SU-DHL-6 (cell line): ENCODE measurements around the gene CITED4.

ENCODE experiments used
- H2AFZ ChIP-seq: fragments of 200-600 bp; sonication (generic); 2 replicates; pipeline ENCODE4 v1.6.1; 2014; ENCODE audit warnings: low read depth, mild to moderate bottlenecking, moderate library complexity, mixed read lengths, antibody characterized with exemption, low read length; ENCODE audit not compliant: severe bottlenecking
- H3F3A ChIP-seq: fragments of 200-600 bp; shearing (Covaris generic); 2 replicates; pipeline ENCODE4 v1.6.0; 2016; ENCODE audit warnings: antibody characterized with exemption, mild to moderate bottlenecking; ENCODE audit not compliant: insufficient read depth
- H3K27ac ChIP-seq: fragments of 200-600 bp; sonication (generic); 2 replicates; pipeline ENCODE4 v1.5.1; 2016; ENCODE audit warnings: low read depth, mild to moderate bottlenecking, low read length, moderate library complexity, mixed read lengths
- H3K27me3 ChIP-seq: fragments of 200-600 bp; sonication (generic), shearing (Covaris generic); 2 replicates; pipeline ENCODE4 v1.6.0; 2014; ENCODE audit warnings: mild to moderate bottlenecking, low read length
- H3K36me3 ChIP-seq: fragments of 200-600 bp; sonication (generic); 2 replicates; pipeline ENCODE4 v1.6.1; 2014; ENCODE audit warnings: mild to moderate bottlenecking, low read length, mixed read lengths
- H3K4me2 ChIP-seq: fragments of 300-600, 200-600 bp; shearing (Covaris generic), sonication (generic); 2 replicates; pipeline ENCODE4 v1.6.0; 2014; ENCODE audit warnings: low read length, low read depth, mild to moderate bottlenecking; ENCODE audit not compliant: poor library complexity, severe bottlenecking
- H3K4me3 ChIP-seq: fragments of 200-600 bp; sonication (generic); 2 replicates; pipeline ENCODE4 v1.5.1; 2014; ENCODE audit warnings: antibody characterized with exemption, low read length, mild to moderate bottlenecking, mixed read lengths; ENCODE audit not compliant: insufficient read depth, poor library complexity, severe bottlenecking
- H3K79me2 ChIP-seq: fragments of 200-600 bp; sonication (generic); 2 replicates; pipeline ENCODE4 v1.6.1; 2014; ENCODE audit warnings: mild to moderate bottlenecking, low read length, moderate library complexity; ENCODE audit not compliant: insufficient read depth
- H3K9ac ChIP-seq: fragments of 200-600 bp; sonication (generic); 2 replicates; pipeline ENCODE4 v1.7.0; 2014; ENCODE audit warnings: mild to moderate bottlenecking, low read length
- H3K9me2 ChIP-seq: fragments of 200-600 bp; sonication (generic); replicated peaks from 2 replicates; pipeline ENCODE4 v1.6.1; 2014; ENCODE audit warnings: low read length; ENCODE audit not compliant: insufficient read depth
- H3K9me3 ChIP-seq: fragments of 200-600 bp; sonication (generic); 2 replicates; pipeline ENCODE4 v1.6.1; 2014; ENCODE audit warnings: low read length, mixed read lengths; ENCODE audit not compliant: insufficient read depth
- H4K20me1 ChIP-seq: fragments of 200-600 bp; sonication (generic); 2 replicates; pipeline ENCODE4 v1.6.1; 2014; ENCODE audit warnings: low read depth, mild to moderate bottlenecking, antibody characterized with exemption, low read length, moderate library complexity, mixed read lengths
- EZH2phosphoT487 ChIP-seq: fragments of 200-600 bp; sonication (generic), shearing (Covaris generic); conservative IDR thresholded peaks from 2 replicates; pipeline ENCODE4 v1.6.1; 2018; ENCODE audit warnings: mild to moderate bottlenecking, antibody characterized with exemption, low read length, moderate library complexity, mixed read lengths
- TF ChIP-seq, protein P1 (sequence below): fragments of 200-600 bp; sonication (generic); IDR thresholded peaks from one replicate; pipeline ENCODE4 v1.5.1; 2017; ENCODE audit warnings: antibody characterized with exemption, mild to moderate bottlenecking, low read length, moderate library complexity; ENCODE audit not compliant: insufficient read depth, poor library complexity, severe bottlenecking

Gene CITED4

DNA sequence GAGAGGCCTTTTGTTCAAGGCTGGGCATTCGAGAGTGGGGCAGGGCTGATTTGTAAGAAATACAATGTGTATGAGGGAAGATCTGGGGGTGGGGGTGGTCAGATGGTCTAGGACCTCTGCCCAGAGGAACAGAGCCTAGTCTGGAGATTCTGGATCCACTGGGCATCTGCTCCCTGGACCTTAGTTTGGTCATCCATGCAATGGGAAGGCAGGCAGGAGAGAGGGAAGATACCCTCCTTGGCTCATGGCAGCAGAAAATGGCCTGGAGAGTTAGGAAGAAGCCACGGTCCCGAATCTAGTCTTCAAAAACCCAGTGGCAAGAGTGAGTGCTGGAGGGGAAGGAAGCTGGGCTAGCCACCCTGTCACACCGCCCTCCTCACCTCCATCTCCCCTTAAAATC lies 38.8 kb downstream of the CITED4 start:
- Histone ChIP-seq H3K4me2 (no peak overlapping the region), H3K79me2 (no peaks in the 10 kb centered on the region), H3K9me2 (no peaks in the 10 kb centered on the region), H3K27me3 (no peaks in the 10 kb centered on the region), H3F3A (no peaks in the 10 kb centered on the region), H3K9ac (no peak overlapping the region), H3K9me3 (no peaks in the 10 kb centered on the region), H3K4me3 (no peak overlapping the region), H3K36me3 (no peaks in the 10 kb centered on the region), H4K20me1 (no peaks in the 10 kb centered on the region), H3K27ac (no peak overlapping the region), H2AFZ (no peak overlapping the region)
- TF ChIP-seq EZH2phosphoT487, result no peak
- TF ChIP-seq, protein P1, sequence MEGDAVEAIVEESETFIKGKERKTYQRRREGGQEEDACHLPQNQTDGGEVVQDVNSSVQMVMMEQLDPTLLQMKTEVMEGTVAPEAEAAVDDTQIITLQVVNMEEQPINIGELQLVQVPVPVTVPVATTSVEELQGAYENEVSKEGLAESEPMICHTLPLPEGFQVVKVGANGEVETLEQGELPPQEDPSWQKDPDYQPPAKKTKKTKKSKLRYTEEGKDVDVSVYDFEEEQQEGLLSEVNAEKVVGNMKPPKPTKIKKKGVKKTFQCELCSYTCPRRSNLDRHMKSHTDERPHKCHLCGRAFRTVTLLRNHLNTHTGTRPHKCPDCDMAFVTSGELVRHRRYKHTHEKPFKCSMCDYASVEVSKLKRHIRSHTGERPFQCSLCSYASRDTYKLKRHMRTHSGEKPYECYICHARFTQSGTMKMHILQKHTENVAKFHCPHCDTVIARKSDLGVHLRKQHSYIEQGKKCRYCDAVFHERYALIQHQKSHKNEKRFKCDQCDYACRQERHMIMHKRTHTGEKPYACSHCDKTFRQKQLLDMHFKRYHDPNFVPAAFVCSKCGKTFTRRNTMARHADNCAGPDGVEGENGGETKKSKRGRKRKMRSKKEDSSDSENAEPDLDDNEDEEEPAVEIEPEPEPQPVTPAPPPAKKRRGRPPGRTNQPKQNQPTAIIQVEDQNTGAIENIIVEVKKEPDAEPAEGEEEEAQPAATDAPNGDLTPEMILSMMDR, result no peak

DNA sequence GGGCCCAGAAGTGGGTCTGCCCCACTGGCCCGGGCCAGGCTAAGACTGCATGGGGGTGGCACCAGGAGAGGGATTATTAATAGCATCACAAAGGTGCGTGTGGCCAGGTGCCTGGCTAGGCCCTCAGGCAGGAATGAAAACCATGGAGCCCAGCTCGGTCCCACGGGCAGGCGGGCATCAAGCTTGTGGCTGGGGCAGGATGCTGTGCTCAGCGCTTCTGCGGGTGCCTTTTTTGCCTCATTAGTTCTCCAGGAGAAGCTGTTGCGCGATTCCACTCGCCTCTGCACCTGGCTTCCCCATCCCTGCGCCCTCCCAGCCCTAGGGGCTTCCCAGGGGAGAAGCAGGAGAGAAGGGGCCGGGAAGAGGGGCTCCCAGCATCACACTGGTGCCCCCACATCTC lies 39.3 kb downstream of the CITED4 start:
- Histone ChIP-seq H3K4me3 (no peak overlapping the region), H3K27ac (no peak overlapping the region), H3K79me2 (no peaks in the 10 kb centered on the region), H3K36me3 (no peaks in the 10 kb centered on the region), H3F3A (no peaks in the 10 kb centered on the region), H3K9me3 (no peaks in the 10 kb centered on the region), H4K20me1 (no peaks in the 10 kb centered on the region), H3K9me2 (no peaks in the 10 kb centered on the region), H3K9ac (no peak overlapping the region), H3K27me3 (no peaks in the 10 kb centered on the region), H3K4me2 (no peak overlapping the region), H2AFZ (no peak overlapping the region)
- TF ChIP-seq EZH2phosphoT487, result no peak
- TF ChIP-seq, protein P1, result no peak

DNA sequence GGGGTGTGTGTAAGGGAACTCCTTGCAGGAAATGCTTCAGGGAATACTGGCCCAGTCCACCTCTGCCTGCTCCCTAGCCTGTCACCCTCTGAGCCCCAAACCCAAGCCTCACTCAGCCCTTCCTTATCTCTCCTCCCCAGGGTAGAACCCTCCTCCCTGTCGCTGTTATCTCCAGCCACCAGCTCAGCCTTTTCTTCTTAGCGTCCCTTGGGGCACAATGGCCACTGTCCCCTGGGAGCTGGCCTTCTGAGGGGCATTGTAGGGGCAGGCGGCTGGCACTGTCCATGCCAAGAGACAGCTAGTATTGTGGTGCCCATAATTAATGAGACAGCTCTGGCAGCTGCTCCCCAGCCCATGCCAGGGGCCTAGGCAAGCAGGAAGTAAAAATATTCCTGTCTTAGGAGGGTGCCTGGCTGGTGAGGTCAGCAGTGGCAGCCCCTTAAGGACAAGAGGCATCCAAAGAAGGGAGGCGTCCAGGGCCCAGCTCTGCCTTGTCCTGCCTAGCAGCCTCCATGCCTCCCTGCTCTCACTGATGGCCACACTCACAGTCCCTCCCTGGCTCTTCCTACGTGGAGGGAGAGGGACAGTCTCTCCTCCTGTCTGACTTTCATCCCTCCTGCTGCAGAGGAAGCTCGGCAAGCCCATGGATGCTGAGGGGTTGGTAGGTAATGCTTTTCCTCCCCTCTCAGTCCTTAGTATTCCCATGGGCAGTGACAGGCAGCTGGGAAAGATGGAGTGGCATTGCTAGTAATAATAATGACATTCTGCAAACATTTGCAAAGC lies 41.1 kb downstream of the CITED4 start:
- H3K36me3 ChIP-seq, result no peaks in the 10 kb centered on the region
- no peaks in the 10 kb centered on the region for H3K9me2 ChIP-seq
- no peaks in the 10 kb centered on the region for H3K27me3 ChIP-seq
- H3K4me3 ChIP-seq, result no peak overlapping the region
- no peak overlapping the region for H3K4me2 ChIP-seq
- no peaks in the 10 kb centered on the region for H4K20me1 ChIP-seq
- no peak for TF ChIP-seq EZH2phosphoT487
- TF ChIP-seq, protein P1, result no peak
- H2AFZ ChIP-seq, result no peak overlapping the region
- no peak overlapping the region for H3K27ac ChIP-seq
- H3K9ac ChIP-seq, result no peak overlapping the region
- H3K79me2 ChIP-seq, result no peaks in the 10 kb centered on the region
- H3F3A ChIP-seq, result no peaks in the 10 kb centered on the region
- H3K9me3 ChIP-seq, result no peaks in the 10 kb centered on the region
